HG02678 (cell line): ENCODE measurements around the gene TMEM94.

Experiments used
- ATAC-seq: cut with Tn5 transposase; IDR thresholded peaks from one replicate; pipeline ENCODE4 v1.9.1; 2021; ENCODE audit warnings: mild to moderate bottlenecking, moderate library complexity; ENCODE audit not compliant: unreplicated experiment

TMEM94 gene

GRCh38 chr17:75524269-75524969 lies 68.0 kb downstream of the TMEM94 start:
- ATAC-seq, result no peak

- peak; percentile 85 for ATAC-seq
Observed at GRCh38 chr17:75524970-75525805, 68.8 kb downstream of the TMEM94 start, which contains the start of gene LLGL2. LLGL2 (plus strand) TSS chr17:75525697; CDS start chr17:75543427, 17,730 bp downstream.

GRCh38 chr17:75525806-75526554 lies 69.5 kb downstream of the TMEM94 start:
- ATAC-seq, result no peak

- ATAC-seq, result no peak
Observed at GRCh38 chr17:75526555-75527270, 70.3 kb downstream of the TMEM94 start.

- no peak for ATAC-seq
Observed at GRCh38 chr17:75530837-75531720, 74.6 kb downstream of the TMEM94 start.

GRCh38 chr17:75531721-75532072 lies 75.3 kb downstream of the TMEM94 start:
- no peak for ATAC-seq

GRCh38 chr17:75535119-75535537 lies 78.7 kb downstream of the TMEM94 start:
- peak; percentile 72 for ATAC-seq

- ATAC-seq, result no peak
Observed at GRCh38 chr17:75535871-75536270, 79.4 kb downstream of the TMEM94 start.

- ATAC-seq, result no peak
Observed at GRCh38 chr17:75536366-75536765, 79.9 kb downstream of the TMEM94 start.

- no peak for ATAC-seq
Observed at GRCh38 chr17:75539967-75540729, 83.7 kb downstream of the TMEM94 start.

- ATAC-seq, result no peak
Observed at GRCh38 chr17:75540923-75541503, 84.6 kb downstream of the TMEM94 start.

- no peak for ATAC-seq
Observed at GRCh38 chr17:75542229-75542628, 85.8 kb downstream of the TMEM94 start.

- ATAC-seq, result no peak
Observed at GRCh38 chr17:75542728-75543336, 86.4 kb downstream of the TMEM94 start.

- ATAC-seq, result no peak
Observed at GRCh38 chr17:75544250-75544649, 87.8 kb downstream of the TMEM94 start.

GRCh38 chr17:75546181-75546580 lies 89.7 kb downstream of the TMEM94 start:
- no peak for ATAC-seq

GRCh38 chr17:75547091-75547490 lies 90.7 kb downstream of the TMEM94 start:
- no peak for ATAC-seq

- ATAC-seq, result no peak
Observed at GRCh38 chr17:75548813-75549212, 92.4 kb downstream of the TMEM94 start.
